ENCODE measurements around the gene TMEM207. TPM values are rescaled to one million over a fixed set of nuclear protein-coding genes. Genes with fewer than 3 reads are reported as not detected.

Gene TMEM207
- total RNA-seq, 1 experiment from 2014 or later, result not detected

GRCh38 chr3:190486908-190487607, 37.4 kb upstream of the TMEM207 start:
- Histone ChIP-seq H3K4me2 (ENCODE audit: low read length) (no peak overlapping the region), H3K9me3 (ENCODE audit: control insufficient read depth in 1 of 2, insufficient read depth in 1 of 2, low read depth in 1 of 2, low read length in 2 of 2) (no peaks in the 10 kb centered on the region), H3K9me2 (ENCODE audit: insufficient read depth) (no peaks in the 10 kb centered on the region), H2AFZ (ENCODE audit: low read depth, low read length, poor library complexity, severe bottlenecking) (no peak overlapping the region), H3K4me3 (replicated peaks in 1 of 2; ENCODE audit: low read depth in 1 of 2, low read length in 2 of 2) (no peak overlapping the region), H3K79me2 (ENCODE audit: insufficient read depth, low read length) (no peaks in the 10 kb centered on the region), H3K4me1 (ENCODE audit: control insufficient read depth in 1 of 2, insufficient read depth in 2 of 2, low read length in 2 of 2) (peaks cover 0 to 4% of the 10 kb centered on the region in 2 experiments; a peak in 1 of 4 replicates), H3K27ac (ENCODE audit: low read depth, low read length) (no peak overlapping the region), H3K9ac (ENCODE audit: low read length) (no peak overlapping the region), H3K27me3 (ENCODE audit: insufficient read depth, low read length) (no peaks in the 10 kb centered on the region), H3K36me3 (ENCODE audit: control insufficient read depth in 1 of 2, insufficient read depth in 2 of 2, low read length in 2 of 2) (no peaks in the 10 kb centered on the region), H4K20me1 (ENCODE audit: insufficient read depth) (no peaks in the 10 kb centered on the region)
- intact Hi-C loops (cut with micrococcal nuclease), result no loop called here
- ChIA-PET POLR2A (no interaction called here), CTCF (no interaction called here), RAD21 (ENCODE audit: low non-redundant PET in 1 of 2, low total read pairs in 2 of 2, uncharacterized antibody in 2 of 2, unreplicated experiment in 2 of 2) (no interaction called here)
- DNase-seq (ENCODE audit: low read depth, low spot score) (no peak), ATAC-seq (no peak)
- BruUV-seq (replicated peaks), result no TSS peak
- TF ChIP-seq RAD21 (IDR thresholded peaks at IDR 0.05; ENCODE audit: low read depth) (no peak), CEBPB (IDR thresholded peaks at IDR 0.05; ENCODE audit: low read depth) (no peak), POLR2A (IDR thresholded peaks at IDR 0.05; ENCODE audit: borderline replicate concordance, extremely low read depth, insufficient read depth, insufficient read length) (no peak), JUND (IDR thresholded peaks at IDR 0.05) (no peak), SRF (IDR thresholded peaks at IDR 0.05; ENCODE audit: low read depth) (no peak), ZNF274 (IDR thresholded peaks at IDR 0.05; ENCODE audit: low read depth, low read length) (no peak), REST (IDR thresholded peaks at IDR 0.05; ENCODE audit: low read depth) (no peak), TCF7L2 (IDR thresholded peaks at IDR 0.05; ENCODE audit: borderline replicate concordance, extremely low read depth, insufficient read depth, insufficient read length) (no peak), SP1 (IDR thresholded peaks at IDR 0.05; ENCODE audit: low read depth) (no peak), EZH2phosphoT487 (IDR thresholded peaks at IDR 0.05; ENCODE audit: borderline replicate concordance) (no peak), EZH2 (IDR thresholded peaks at IDR 0.05) (no peak), EGR1 (IDR thresholded peaks at IDR 0.05; ENCODE audit: low read depth) (no peak), ZFX (IDR thresholded peaks at IDR 0.05) (no peak), CBX3 (IDR thresholded peaks at IDR 0.05; ENCODE audit: low read depth) (no peak), SIN3A (IDR thresholded peaks at IDR 0.05; ENCODE audit: low read depth) (no peak), FOSL1 (IDR thresholded peaks at IDR 0.05; ENCODE audit: low read depth) (no peak)
- TF ChIP-seq, protein P1, sequence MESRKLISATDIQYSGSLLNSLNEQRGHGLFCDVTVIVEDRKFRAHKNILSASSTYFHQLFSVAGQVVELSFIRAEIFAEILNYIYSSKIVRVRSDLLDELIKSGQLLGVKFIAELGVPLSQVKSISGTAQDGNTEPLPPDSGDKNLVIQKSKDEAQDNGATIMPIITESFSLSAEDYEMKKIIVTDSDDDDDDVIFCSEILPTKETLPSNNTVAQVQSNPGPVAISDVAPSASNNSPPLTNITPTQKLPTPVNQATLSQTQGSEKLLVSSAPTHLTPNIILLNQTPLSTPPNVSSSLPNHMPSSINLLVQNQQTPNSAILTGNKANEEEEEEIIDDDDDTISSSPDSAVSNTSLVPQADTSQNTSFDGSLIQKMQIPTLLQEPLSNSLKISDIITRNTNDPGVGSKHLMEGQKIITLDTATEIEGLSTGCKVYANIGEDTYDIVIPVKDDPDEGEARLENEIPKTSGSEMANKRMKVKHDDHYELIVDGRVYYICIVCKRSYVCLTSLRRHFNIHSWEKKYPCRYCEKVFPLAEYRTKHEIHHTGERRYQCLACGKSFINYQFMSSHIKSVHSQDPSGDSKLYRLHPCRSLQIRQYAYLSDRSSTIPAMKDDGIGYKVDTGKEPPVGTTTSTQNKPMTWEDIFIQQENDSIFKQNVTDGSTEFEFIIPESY (IDR thresholded peaks at IDR 0.05; ENCODE audit: extremely low read depth, insufficient replicate concordance, low read length), result no peak
- TF ChIP-seq, protein P2, sequence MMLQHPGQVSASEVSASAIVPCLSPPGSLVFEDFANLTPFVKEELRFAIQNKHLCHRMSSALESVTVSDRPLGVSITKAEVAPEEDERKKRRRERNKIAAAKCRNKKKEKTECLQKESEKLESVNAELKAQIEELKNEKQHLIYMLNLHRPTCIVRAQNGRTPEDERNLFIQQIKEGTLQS (IDR thresholded peaks at IDR 0.05), result no peak
- TF ChIP-seq, protein P3, sequence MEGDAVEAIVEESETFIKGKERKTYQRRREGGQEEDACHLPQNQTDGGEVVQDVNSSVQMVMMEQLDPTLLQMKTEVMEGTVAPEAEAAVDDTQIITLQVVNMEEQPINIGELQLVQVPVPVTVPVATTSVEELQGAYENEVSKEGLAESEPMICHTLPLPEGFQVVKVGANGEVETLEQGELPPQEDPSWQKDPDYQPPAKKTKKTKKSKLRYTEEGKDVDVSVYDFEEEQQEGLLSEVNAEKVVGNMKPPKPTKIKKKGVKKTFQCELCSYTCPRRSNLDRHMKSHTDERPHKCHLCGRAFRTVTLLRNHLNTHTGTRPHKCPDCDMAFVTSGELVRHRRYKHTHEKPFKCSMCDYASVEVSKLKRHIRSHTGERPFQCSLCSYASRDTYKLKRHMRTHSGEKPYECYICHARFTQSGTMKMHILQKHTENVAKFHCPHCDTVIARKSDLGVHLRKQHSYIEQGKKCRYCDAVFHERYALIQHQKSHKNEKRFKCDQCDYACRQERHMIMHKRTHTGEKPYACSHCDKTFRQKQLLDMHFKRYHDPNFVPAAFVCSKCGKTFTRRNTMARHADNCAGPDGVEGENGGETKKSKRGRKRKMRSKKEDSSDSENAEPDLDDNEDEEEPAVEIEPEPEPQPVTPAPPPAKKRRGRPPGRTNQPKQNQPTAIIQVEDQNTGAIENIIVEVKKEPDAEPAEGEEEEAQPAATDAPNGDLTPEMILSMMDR (IDR thresholded peaks at IDR 0.05 in 2 of 3, conservative IDR thresholded peaks at IDR 0.05 in 1 of 3; ENCODE audit: borderline replicate concordance in 1 of 3, insufficient read depth in 1 of 3, low read depth in 2 of 3, low read length in 2 of 3), result no peak

Measured in HCT116 (cell line).